NCI-H345 treated with DMSO at 0.1 percent for 48 hours (cell line): ENCODE data around the gene IL15.
"Not testable (repeated sequence)": the region's sequence is repeated elsewhere in the genome, so short reads cannot be mapped to it uniquely, and the experiment has no call there.

Experiments used
- DNase-seq: peaks from one replicate; lab custom pipeline; 2025; ENCODE audit not compliant: unreplicated experiment; lab: John Stamatoyannopoulos, UW

IL15 gene

GRCh38 chr4:141645611-141646340, 9.4 kb downstream of the IL15 start:
- DNase-seq = no peak

GRCh38 chr4:141646969-141647368, 10.6 kb downstream of the IL15 start:
- no peak for DNase-seq

- DNase-seq = no peak
Observed at GRCh38 chr4:141647966-141648365, 11.6 kb downstream of the IL15 start.

DNA sequence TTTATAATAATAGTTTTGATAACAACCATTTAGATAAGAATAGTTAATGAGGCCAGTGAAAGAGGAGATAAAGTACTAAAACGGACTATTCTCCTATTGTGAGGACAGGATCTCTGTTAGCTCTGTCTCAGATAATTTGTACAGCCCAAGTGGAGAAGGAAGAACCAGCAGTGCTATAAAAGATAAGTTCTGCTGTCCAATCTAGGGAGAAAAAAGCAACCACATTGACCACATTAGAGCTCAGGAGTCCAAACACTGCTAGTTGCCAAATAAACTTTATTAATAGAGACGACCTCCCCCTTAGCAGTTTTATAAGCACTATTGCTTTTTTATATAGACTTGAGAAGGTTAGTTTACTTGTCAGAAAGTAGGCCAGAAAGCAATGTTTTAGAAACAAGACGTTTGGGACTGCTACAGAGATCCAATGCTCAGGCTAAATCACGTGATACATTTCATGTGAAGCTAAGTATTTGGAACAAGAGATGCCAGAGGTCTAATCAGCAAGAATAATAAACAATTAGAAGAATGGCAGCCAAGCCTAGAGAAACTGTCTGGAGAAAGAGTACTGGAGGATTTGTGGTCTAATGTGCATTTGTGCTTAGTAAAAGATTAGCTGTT, 15.9 kb downstream of the IL15 start:
- no peak for DNase-seq

- no peak for DNase-seq
Observed at GRCh38 chr4:141654098-141654497, 17.7 kb downstream of the IL15 start.

GRCh38 chr4:141656031-141656430, 19.6 kb downstream of the IL15 start:
- DNase-seq = no peak

DNA sequence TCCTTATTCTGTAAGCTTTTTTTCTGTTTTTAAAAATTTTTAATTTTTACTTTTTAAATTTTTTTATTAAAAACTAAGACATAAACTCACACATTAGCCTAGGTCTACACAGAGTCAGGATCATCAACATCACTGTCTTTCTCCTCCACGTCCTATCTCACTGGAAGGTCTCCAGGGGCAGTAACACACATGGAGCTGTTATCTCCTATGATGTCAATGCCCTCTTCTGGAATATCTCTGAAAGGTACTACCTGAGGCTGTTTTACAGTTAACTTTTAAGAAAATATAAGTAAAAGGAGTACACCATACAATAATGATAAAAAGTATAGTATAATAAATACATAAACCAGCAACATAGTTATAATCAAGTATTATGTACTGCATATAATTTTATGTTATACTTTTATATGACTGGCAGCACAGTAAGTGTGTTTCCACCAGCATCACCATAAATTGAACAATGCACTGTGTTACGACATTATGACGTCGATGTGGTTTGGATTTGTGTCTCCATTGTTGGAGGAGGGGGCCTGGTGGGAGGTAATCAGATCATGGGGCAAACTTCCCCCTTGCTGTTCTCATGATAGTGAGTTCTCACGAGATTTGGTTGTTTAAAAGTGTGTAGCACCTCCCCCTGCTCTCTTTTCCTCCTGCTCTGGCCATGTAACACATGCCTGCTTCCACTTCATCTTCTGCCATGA, 21.3 kb downstream of the IL15 start:
- no peak for DNase-seq

- DNase-seq = no peak
Observed at GRCh38 chr4:141658309-141658708, 21.9 kb downstream of the IL15 start.

DNA sequence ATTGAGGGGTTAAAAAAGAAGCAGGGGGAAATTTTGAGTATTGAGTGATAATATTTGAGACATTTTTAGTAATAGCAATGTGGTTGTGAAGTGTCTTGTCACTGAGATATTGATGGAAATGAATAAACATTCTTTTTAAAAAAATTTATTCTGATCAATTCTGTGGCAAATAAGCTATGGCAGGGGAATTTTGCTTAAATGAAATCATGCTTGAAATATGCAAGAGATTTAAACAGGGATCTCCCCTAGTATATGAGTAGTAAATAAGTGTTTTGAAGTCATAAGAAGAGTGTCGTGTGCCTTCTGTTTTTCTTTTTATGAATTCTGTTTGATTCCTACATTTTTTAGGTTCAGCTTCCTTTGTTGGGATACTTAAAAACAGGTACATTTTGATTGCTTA, 23.2 kb downstream of the IL15 start:
- DNase-seq = no peak

DNA sequence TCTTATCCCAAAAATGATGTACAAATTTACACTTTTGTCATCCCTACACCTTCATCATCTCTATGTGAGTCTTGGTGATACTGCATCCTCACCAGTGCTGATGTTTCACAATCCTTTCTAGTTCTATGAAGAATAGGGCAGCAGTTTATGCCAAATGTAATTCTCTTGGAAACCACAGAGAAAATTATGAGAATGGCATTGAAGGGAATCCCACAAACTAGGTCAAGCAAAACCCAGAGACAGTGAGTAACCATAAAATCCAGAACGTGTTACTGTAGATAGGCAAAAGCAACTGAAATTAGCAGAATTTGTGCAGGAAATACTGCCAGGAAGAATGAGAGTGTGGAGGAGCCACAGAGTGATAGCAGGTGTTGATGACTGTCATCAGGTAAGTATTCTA, 24.5 kb downstream of the IL15 start:
- no peak for DNase-seq

DNA sequence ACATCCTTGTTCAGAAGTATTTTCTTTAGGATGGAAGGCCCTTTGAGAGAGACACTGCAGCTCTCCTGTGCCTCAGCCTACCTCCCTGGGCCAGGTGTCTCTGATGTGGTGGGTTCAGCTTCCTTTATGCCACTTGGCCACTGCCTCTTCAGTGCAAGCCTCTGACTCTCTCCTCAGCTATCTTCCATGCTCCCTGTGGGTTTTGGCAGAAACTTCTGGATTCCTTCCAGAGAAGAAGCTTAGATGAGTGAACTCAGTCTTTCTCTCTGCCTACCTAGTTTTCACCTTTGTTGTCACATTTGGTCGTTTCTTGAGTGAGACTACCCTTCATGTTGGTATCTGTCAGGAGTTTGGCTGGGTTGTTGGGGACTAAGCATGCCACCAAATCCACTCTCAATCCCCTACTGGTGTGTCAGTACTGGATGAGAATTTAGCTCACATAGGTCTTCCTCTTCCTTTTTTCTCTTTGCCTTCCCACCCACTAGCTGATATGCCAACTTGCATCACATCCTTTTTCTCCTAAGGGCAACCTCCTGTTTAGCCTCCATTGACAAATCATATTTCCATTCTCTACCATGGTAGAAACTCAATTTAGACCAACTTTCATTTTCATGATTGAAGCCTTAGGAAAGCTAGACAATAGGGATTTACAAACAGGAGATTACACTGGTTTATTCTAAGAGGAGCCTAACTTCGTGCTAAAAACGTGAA, 32.0 kb downstream of the IL15 start:
- DNase-seq = no peak

DNA sequence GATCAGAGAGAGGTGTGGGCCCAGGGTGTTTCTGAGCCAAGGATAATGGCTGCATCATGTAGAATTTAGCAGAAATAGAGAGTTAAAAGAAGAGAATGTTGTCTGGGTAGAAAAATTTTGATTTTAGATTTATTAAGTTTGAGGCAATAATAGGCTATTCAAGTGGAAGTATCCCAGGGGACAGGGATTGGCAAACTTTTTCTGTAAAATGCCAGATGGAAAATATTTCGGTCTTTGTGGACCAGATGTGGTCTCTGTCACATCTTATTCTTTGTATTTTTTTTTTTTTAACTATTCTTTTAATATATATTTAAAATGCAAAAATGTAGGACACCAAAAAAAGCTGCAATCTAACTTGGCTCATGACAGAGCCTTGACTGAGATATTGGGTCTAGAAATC, 33.1 kb downstream of the IL15 start:
- no peak for DNase-seq

GRCh38 chr4:141675384-141675783, 39.0 kb downstream of the IL15 start:
- no peak for DNase-seq

DNA sequence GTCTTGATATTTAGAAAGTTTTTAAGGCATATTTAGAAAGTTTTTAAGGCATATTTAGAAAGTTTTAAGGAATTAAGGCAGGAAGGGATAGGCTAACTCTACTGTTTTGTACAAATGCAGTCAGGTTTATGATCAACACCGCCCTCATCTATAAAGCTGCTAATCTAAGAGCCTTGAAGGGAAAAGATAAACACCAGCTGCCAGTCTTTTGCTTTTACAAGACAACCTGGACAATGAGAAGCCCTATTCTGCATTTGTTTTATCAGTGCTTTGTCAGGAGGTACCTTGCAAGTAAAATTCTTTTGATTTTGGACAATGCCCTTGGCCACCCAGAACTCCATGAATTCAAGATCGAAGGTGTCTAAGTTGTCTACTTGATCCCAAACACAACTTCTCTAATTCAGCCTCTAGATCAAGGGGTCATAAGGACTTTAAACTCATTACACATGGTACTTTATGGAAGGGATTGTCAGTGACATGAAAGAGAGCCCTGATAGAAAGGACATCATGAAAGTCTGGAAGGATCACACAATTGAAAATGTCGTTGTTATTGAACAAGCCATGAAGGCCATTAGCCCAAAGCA, 39.8 kb downstream of the IL15 start:
- DNase-seq = no peak

- DNase-seq = no peak
Observed at GRCh38 chr4:141680060-141680459, 43.7 kb downstream of the IL15 start.

GRCh38 chr4:141684785-141685184, 48.4 kb downstream of the IL15 start:
- DNase-seq = no peak

GRCh38 chr4:141686146-141686775, 49.9 kb downstream of the IL15 start:
- DNase-seq = no peak

DNA sequence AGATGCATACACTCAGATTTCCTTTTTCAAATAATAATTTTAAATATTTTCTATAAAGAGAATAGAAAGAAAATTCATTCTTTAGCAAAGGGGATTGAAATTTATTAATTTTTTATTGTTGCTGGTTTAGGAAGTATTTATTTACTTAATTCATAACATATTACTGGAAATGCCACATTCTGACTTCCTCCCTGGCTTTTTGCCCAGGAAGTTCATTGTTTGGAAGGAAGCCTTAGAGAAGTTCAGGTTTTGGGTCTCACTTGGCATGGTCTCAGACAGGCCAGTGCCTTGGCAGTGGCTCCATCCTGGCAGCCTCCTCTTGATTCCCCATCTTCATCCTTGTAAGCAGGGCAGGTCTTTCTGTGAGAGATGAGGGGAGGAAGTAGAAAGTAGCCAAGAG, 50.5 kb downstream of the IL15 start:
- no peak for DNase-seq

DNA sequence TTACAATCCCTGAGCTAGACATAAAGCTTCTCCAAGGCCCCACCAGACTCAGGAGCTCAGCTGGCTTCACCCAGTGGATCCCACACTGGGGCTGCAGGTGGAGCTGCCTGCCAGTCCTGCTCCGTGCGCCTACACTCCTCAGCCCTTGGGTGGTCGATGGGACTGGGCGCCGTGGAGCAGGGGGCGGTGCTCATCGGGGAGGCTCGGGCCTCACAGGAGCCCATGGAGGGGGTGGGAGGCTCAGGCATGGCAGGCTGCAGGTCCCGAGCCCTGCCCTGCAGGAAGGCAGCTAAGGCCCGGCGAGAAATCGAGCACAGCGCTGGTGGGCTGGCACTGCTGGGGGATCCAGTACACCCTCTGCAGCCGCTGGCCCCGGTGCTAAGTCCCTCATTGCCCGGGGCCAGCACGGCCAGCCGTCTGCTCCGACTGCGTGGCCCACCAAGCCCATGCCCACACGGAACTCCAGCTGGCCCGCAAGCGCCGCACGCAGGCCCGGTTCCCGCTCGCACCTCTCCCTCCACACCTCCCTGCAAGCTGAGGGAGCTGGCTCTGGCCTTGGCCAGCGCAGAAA, 53.4 kb downstream of the IL15 start:
- DNase-seq = not testable (repeated sequence)

DNA sequence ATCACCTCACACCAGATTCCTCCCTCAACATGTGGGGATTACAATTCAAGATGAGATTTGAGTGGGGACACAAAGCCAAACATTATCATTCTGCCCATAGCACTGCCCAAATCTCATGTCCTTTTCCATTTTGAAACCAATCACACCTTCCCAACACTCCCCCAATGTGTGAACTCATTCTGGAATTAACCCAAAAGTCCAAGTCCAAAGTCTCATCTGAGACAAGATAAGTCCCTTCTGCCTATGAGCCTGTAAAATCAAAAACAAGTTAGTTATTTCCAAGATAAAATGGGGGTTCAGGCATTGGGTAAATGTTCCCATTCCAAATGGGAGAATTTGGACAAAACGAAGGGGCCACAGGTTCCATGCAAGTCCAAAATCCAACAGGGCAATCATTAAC, 54.9 kb downstream of the IL15 start:
- DNase-seq = not testable (repeated sequence)

DNA sequence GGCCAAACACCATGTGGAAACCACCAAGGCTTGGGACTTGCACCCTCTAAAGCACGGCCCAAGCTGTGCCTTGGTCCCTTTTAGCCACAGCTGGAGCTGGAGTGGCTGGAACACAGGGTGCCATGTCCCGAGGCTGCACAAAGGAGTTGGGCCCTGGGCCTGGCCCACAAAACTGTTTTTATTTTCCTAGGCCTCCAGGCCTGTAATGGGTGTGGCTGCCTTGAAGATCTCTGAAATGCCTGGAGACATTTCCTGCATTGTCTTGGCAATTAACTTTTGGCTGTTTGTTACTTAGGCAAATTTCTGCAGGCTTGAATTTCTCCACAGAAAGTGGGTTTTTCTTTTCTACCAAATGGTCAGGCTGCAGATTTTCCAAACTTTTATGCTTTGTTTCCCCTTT, 55.7 kb downstream of the IL15 start:
- no peak for DNase-seq
